Trophoblast cell (in vitro differentiated cells and primary cell): ENCODE measurements around the gene GNAS.
A peak's percentile ranks its signal among the peaks of the same experiment; 100 is the strongest.

ENCODE experiments used
- DNase-seq, 2 donors: peaks; one replicate each; pipeline ENCODE4 v3.0.0-alpha.2; 2016
- H2AFZ ChIP-seq: 2 replicates; pipeline ENCODE4 v1.6.1; 2013; ENCODE audit warnings: low read length, moderate library complexity, mild to moderate bottlenecking; ENCODE audit not compliant: insufficient read depth, poor library complexity
- H2AK5ac ChIP-seq: 2 replicates; pipeline ENCODE4 v1.6.1; 2013; ENCODE audit warnings: mild to moderate bottlenecking, low read length
- H2BK120ac ChIP-seq: 2 replicates; pipeline ENCODE4 v1.6.1; 2013; ENCODE audit warnings: low read length, mild to moderate bottlenecking, moderate library complexity; ENCODE audit not compliant: insufficient read depth, poor library complexity
- H2BK12ac ChIP-seq: 2 replicates; pipeline ENCODE4 v1.6.1; 2013; ENCODE audit warnings: mild to moderate bottlenecking, low read length, moderate library complexity
- H2BK5ac ChIP-seq: 2 replicates; pipeline ENCODE4 v1.6.1; 2013; ENCODE audit warnings: low read length, low read depth, moderate library complexity, mild to moderate bottlenecking; ENCODE audit not compliant: poor library complexity
- H3K14ac ChIP-seq: 2 replicates; pipeline ENCODE4 v1.6.1; 2013; ENCODE audit warnings: mild to moderate bottlenecking, low read length
- H3K18ac ChIP-seq: 2 replicates; pipeline ENCODE4 v1.6.1; 2013; ENCODE audit warnings: mild to moderate bottlenecking, low read length
- H3K23ac ChIP-seq: 2 replicates; pipeline ENCODE4 v1.6.1; 2013; ENCODE audit warnings: low read length
- H3K27ac ChIP-seq: 2 replicates; pipeline ENCODE4 v1.5.1; 2013; ENCODE audit warnings: low read depth, mild to moderate bottlenecking, inconsistent platforms, low read length, moderate library complexity
- H3K27me3 ChIP-seq: 2 replicates; pipeline ENCODE4 v1.6.1; 2013; ENCODE audit warnings: inconsistent platforms, mild to moderate bottlenecking, low read length, moderate library complexity; ENCODE audit not compliant: insufficient read depth
- H3K36me3 ChIP-seq, 2 experiments: 1 replicate in 1 of 2; 2 replicates in 1 of 2; pipeline ENCODE4 v1.6.1; 2013; ENCODE audit warnings: low read length in 2 of 2, mild to moderate bottlenecking in 2 of 2, moderate library complexity in 1 of 2; ENCODE audit not compliant: insufficient read depth in 2 of 2, control insufficient read depth in 1 of 2
- H3K4ac ChIP-seq: 2 replicates; pipeline ENCODE4 v1.6.1; 2013; ENCODE audit warnings: low read depth, mild to moderate bottlenecking, low read length, moderate library complexity
- H3K4me1 ChIP-seq, 2 experiments: 1 replicate in 1 of 2; 2 replicates in 1 of 2; pipeline ENCODE4 v1.6.1; 2013; ENCODE audit warnings: low read length in 2 of 2, mild to moderate bottlenecking in 2 of 2, moderate library complexity in 1 of 2; ENCODE audit not compliant: insufficient read depth in 2 of 2, control insufficient read depth in 1 of 2
- H3K4me2 ChIP-seq: 2 replicates; pipeline ENCODE4 v1.6.1; 2013; ENCODE audit warnings: inconsistent platforms, mild to moderate bottlenecking, low read length, moderate library complexity
- H3K4me3 ChIP-seq: 2 replicates; pipeline ENCODE4 v1.5.1; 2013; ENCODE audit warnings: mild to moderate bottlenecking, low read depth, low read length, inconsistent platforms
- H3K79me1 ChIP-seq: one replicate; pipeline ENCODE4 v1.6.1; 2013; ENCODE audit warnings: low read length
- H3K79me2 ChIP-seq: 2 replicates; pipeline ENCODE4 v1.6.1; 2013; ENCODE audit warnings: low read length, mild to moderate bottlenecking; ENCODE audit not compliant: control insufficient read depth, insufficient read depth, poor library complexity
- H3K9ac ChIP-seq: 2 replicates; pipeline ENCODE4 v1.6.1; 2013; ENCODE audit warnings: mild to moderate bottlenecking, low read length
- H3K9me3 ChIP-seq: 2 replicates; pipeline ENCODE4 v1.6.1; 2013; ENCODE audit warnings: low read depth, mild to moderate bottlenecking, control low read depth, inconsistent platforms, low read length; ENCODE audit not compliant: insufficient read depth
- H4K12ac ChIP-seq: 2 replicates; pipeline ENCODE4 v1.6.1; 2013; ENCODE audit warnings: low read depth, mild to moderate bottlenecking, low read length, moderate library complexity
- H4K8ac ChIP-seq: 2 replicates; pipeline ENCODE4 v1.6.1; 2013; ENCODE audit warnings: low read depth, mild to moderate bottlenecking, low read length, moderate library complexity
- H4K91ac ChIP-seq: one replicate; pipeline ENCODE4 v1.6.1; 2013; ENCODE audit warnings: low read depth, mild to moderate bottlenecking, low read length, moderate library complexity
- WGBS: extraction: QIAGEN DNeasy Blood & Tissue Kit; methylation state at CpG from one replicate; pipeline ENCODE4 v1.1.7; 2013; ENCODE audit warnings: missing lambda C conversion rate; ENCODE audit not compliant: insufficient read length, insufficient coverage; ENCODE audit errors: extremely low coverage; 5-methylcytosine and 5-hydroxymethylcytosine counted together

GNAS gene

GRCh38 chr20:58841539-58842264, 10.8 kb upstream of the GNAS start:
- H2BK120ac ChIP-seq = no peak overlapping the region
- no peak for DNase-seq
- H2AK5ac ChIP-seq = no peak overlapping the region
- H3K27ac ChIP-seq = no peak overlapping the region
- H3K79me2 ChIP-seq = no peaks in the 10 kb centered on the region
- H4K8ac ChIP-seq = no peak overlapping the region
- no peak overlapping the region for H3K9ac ChIP-seq
- no peak overlapping the region for H2BK5ac ChIP-seq
- no peak overlapping the region for H3K23ac ChIP-seq
- H3K27me3 ChIP-seq = peaks cover 34% of the 10 kb centered on the region
- H3K4me3 ChIP-seq = no peak overlapping the region
- peaks cover 13 to 19% of the 10 kb centered on the region in 2 experiments for H3K36me3 ChIP-seq
- no peak overlapping the region for H3K14ac ChIP-seq
- no peak overlapping the region for H3K18ac ChIP-seq
- WGBS = no CpG with 5 or more reads among the region's 58 CpGs
- no peak overlapping the region for H2BK12ac ChIP-seq
- H3K4ac ChIP-seq = no peak overlapping the region
- no peaks in the 10 kb centered on the region for H3K79me1 ChIP-seq
- H3K9me3 ChIP-seq = no peaks in the 10 kb centered on the region
- peak overlapping the region; percentile 4 for H3K4me2 ChIP-seq
- no peak overlapping the region for H4K91ac ChIP-seq
- H4K12ac ChIP-seq = no peak overlapping the region
- H2AFZ ChIP-seq = no peak overlapping the region
- no peaks in the 10 kb centered on the region for H3K4me1 ChIP-seq

GRCh38 chr20:58842276-58842675, 10.2 kb upstream of the GNAS start:
- H3K4ac ChIP-seq = no peak overlapping the region
- no peak overlapping the region for H3K18ac ChIP-seq
- H2BK12ac ChIP-seq = no peak overlapping the region
- H3K4me1 ChIP-seq = no peaks in the 10 kb centered on the region
- no peak overlapping the region for H3K4me2 ChIP-seq
- DNase-seq = no peak
- H3K9me3 ChIP-seq = no peaks in the 10 kb centered on the region
- no peaks in the 10 kb centered on the region for H3K79me1 ChIP-seq
- H3K27me3 ChIP-seq = peaks cover 34% of the 10 kb centered on the region
- H3K9ac ChIP-seq = no peak overlapping the region
- H3K4me3 ChIP-seq = no peak overlapping the region
- H4K91ac ChIP-seq = no peak overlapping the region
- H3K36me3 ChIP-seq = peaks cover 13 to 19% of the 10 kb centered on the region in 2 experiments
- no peak overlapping the region for H3K27ac ChIP-seq
- H2AFZ ChIP-seq = no peak overlapping the region
- no peak overlapping the region for H2BK120ac ChIP-seq
- H3K23ac ChIP-seq = no peak overlapping the region
- H3K14ac ChIP-seq = no peak overlapping the region
- WGBS = no CpG with 5 or more reads among the region's 20 CpGs
- no peak overlapping the region for H4K12ac ChIP-seq
- H4K8ac ChIP-seq = no peak overlapping the region
- H2BK5ac ChIP-seq = no peak overlapping the region
- no peak overlapping the region for H2AK5ac ChIP-seq
- H3K79me2 ChIP-seq = no peaks in the 10 kb centered on the region

GRCh38 chr20:58843128-58843556, 9.4 kb upstream of the GNAS start:
- Histone ChIP-seq H4K91ac (no peak overlapping the region), H2BK120ac (no peak overlapping the region), H3K4me3 (no peak overlapping the region), H4K12ac (no peak overlapping the region), H2AK5ac (no peak overlapping the region), H3K36me3 (peaks cover 13 to 19% of the 10 kb centered on the region in 2 experiments), H2BK12ac (no peak overlapping the region), H2AFZ (no peak overlapping the region), H3K4me1 (no peaks in the 10 kb centered on the region), H2BK5ac (no peak overlapping the region), H3K27ac (no peak overlapping the region), H3K14ac (no peak overlapping the region), H3K4ac (no peak overlapping the region), H3K4me2 (no peak overlapping the region), H3K18ac (no peak overlapping the region), H3K9me3 (no peaks in the 10 kb centered on the region), H3K27me3 (peaks cover 34% of the 10 kb centered on the region), H3K79me2 (no peaks in the 10 kb centered on the region), H3K23ac (no peak overlapping the region), H3K9ac (no peak overlapping the region), H3K79me1 (no peaks in the 10 kb centered on the region), H4K8ac (no peak overlapping the region)
- no peak for DNase-seq
- WGBS = no CpG with 5 or more reads among the region's 6 CpGs

- Histone ChIP-seq H4K91ac (no peak overlapping the region), H2BK12ac (no peak overlapping the region), H2AK5ac (no peak overlapping the region), H4K8ac (no peak overlapping the region), H3K27me3 (peaks cover 21% of the 10 kb centered on the region), H3K14ac (no peak overlapping the region), H3K18ac (no peak overlapping the region), H3K23ac (no peak overlapping the region), H2AFZ (no peak overlapping the region), H3K4me1 (no peaks in the 10 kb centered on the region), H3K9me3 (peaks cover 2% of the 10 kb centered on the region), H3K27ac (no peak overlapping the region), H4K12ac (no peak overlapping the region), H3K9ac (no peak overlapping the region), H3K36me3 (peaks cover 11 to 13% of the 10 kb centered on the region in 2 experiments), H2BK120ac (no peak overlapping the region), H3K4ac (no peak overlapping the region), H3K79me2 (peaks cover 5% of the 10 kb centered on the region), H2BK5ac (no peak overlapping the region), H3K4me3 (no peak overlapping the region), H3K79me1 (no peaks in the 10 kb centered on the region), H3K4me2 (no peak overlapping the region)
- DNase-seq = no peak
- WGBS = no CpG with 5 or more reads among the region's 3 CpGs
Measured at GRCh38 chr20:58845706-58846105, 6.8 kb upstream of the GNAS start.
